Amygdala (tissue), 56 donors: Measurements from ENCODE around the gene SMOC2.

Experiments
- DNase-seq, 56 donors: peaks; one replicate each; lab custom pipeline; 2025; lab: John Stamatoyannopoulos, UW

Gene SMOC2

GRCh38 chr6:168440520-168441433, at the start of gene SMOC2:
SMOC2 (plus strand) TSS chr6:168441184; CDS start chr6:168441371, 187 bp downstream.
- no peak for DNase-seq

GRCh38 chr6:168393126-168393870, 47.7 kb upstream of the SMOC2 start:
- no peak for DNase-seq

GRCh38 chr6:168394606-168395005, 46.4 kb upstream of the SMOC2 start:
- DNase-seq = no peak

- DNase-seq = no peak
Measured at GRCh38 chr6:168395983-168396382, 45.0 kb upstream of the SMOC2 start.

GRCh38 chr6:168396561-168396960, 44.4 kb upstream of the SMOC2 start:
- no peak for DNase-seq

- DNase-seq = no peak
Measured at GRCh38 chr6:168397012-168397411, 44.0 kb upstream of the SMOC2 start.

- no peak for DNase-seq
Measured at GRCh38 chr6:168400037-168400436, 40.9 kb upstream of the SMOC2 start.

- no peak for DNase-seq
Measured at GRCh38 chr6:168403370-168404005, 37.5 kb upstream of the SMOC2 start.

GRCh38 chr6:168404560-168404959, 36.4 kb upstream of the SMOC2 start:
- DNase-seq = no peak

GRCh38 chr6:168407842-168408241, 33.1 kb upstream of the SMOC2 start:
- DNase-seq = no peak

- no peak for DNase-seq
Measured at GRCh38 chr6:168408504-168409136, 32.4 kb upstream of the SMOC2 start.

- no peak for DNase-seq
Measured at GRCh38 chr6:168410035-168410434, 30.9 kb upstream of the SMOC2 start.

GRCh38 chr6:168410554-168411011, 30.4 kb upstream of the SMOC2 start:
- DNase-seq = no peak

GRCh38 chr6:168411130-168411529, 29.9 kb upstream of the SMOC2 start:
- no peak for DNase-seq

- no peak for DNase-seq
Measured at GRCh38 chr6:168411793-168412192, 29.2 kb upstream of the SMOC2 start.

- DNase-seq = no peak
Measured at GRCh38 chr6:168412456-168412855, 28.5 kb upstream of the SMOC2 start.

GRCh38 chr6:168413018-168413720, 27.8 kb upstream of the SMOC2 start:
- DNase-seq = no peak

- no peak for DNase-seq
Measured at GRCh38 chr6:168413856-168414255, 27.1 kb upstream of the SMOC2 start.

GRCh38 chr6:168414336-168415097, 26.5 kb upstream of the SMOC2 start:
- DNase-seq = no peak
